Ovary (tissue), 9 donors: ENCODE measurements around the gene HPS1. TPM values are rescaled to one million over a fixed set of nuclear protein-coding genes. Genes with fewer than 3 reads are reported as not detected.
"Not testable (repeated sequence)": the region's sequence is repeated elsewhere in the genome, so short reads cannot be mapped to it uniquely, and the experiment has no call there.

Experiments used
- DNase-seq, 5 donors: peaks; one replicate each; pipeline ENCODE4 v3.0.0-alpha.2; 2019 to 2020
- H3K27ac ChIP-seq, 2 donors: fragments of 200-600 bp; one replicate each; pipeline versions ENCODE4 v1.5.1 to v1.8.0; 2019 to 2022
- H3K27me3 ChIP-seq: fragments of 200-600 bp; one replicate; pipeline ENCODE4 v1.8.0; 2022
- H3K36me3 ChIP-seq: fragments of 200-600 bp; sonication (generic); one replicate; pipeline ENCODE4 v1.5.1; 2019
- H3K4me1 ChIP-seq: one replicate; pipeline ENCODE4 v1.8.1; 2013; ENCODE audit warnings: mild to moderate bottlenecking, moderate library complexity; ENCODE audit not compliant: insufficient read depth
- H3K4me3 ChIP-seq: fragments of 200-600 bp; sonication (generic); one replicate; pipeline ENCODE4 v1.5.1; 2017
- H3K9me3 ChIP-seq, 2 donors: fragments of 200-600 bp in 1 of 2; sonication (generic) in 1 of 2; one replicate each; pipeline versions ENCODE4 v1.5.1 to v1.8.1; 2013 to 2019; ENCODE audit warnings: mild to moderate bottlenecking in 1 of 2, moderate library complexity in 1 of 2
- EP300 ChIP-seq: sonication (generic); formaldehyde crosslinking; IDR thresholded peaks from one replicate; pipeline ENCODE4 v1.6.1; 2017; ENCODE audit warnings: antibody characterized with exemption
- POLR2A ChIP-seq: fragments of 450-650 bp; IDR thresholded peaks from one replicate; pipeline ENCODE4 v1.6.1; 2017; ENCODE audit warnings: antibody characterized with exemption, mild to moderate bottlenecking, moderate library complexity
- WGBS, 3 donors: extraction: QIAGEN DNeasy Blood & Tissue Kit in 1 of 3; methylation state at CpG; one replicate each; pipeline versions ENCODE4 v1.1.5 to v1.1.7; 2013 to 2017; 5-methylcytosine and 5-hydroxymethylcytosine counted together
- intact Hi-C, 4 donors: fragments of 100-400 bp; cut with DNase I; formaldehyde crosslinking; loops; one replicate each; pipeline versions ENCODE4 v1.11.0 to v1.15.1; 2022 to 2023
- polyA plus RNA-seq, 2 donors: library from polyadenylated mRNA; stranded (reverse); fragments of 200-250 nt in 1 of 2; fragments of 350-450 nt in 1 of 2; fragmentation: Illumina TruSeq in 1 of 2; extraction: RNeasy Lipid Tissue Mini Kit (QIAGEN cat#74804) in 1 of 2; gene quantifications; one replicate each; pipeline ENCODE4 v1.2.3, GENCODE V29; 2013 to 2014
- total RNA-seq, 7 donors: library from RNA; depleted of rRNA in 2 of 7; stranded (reverse); fragments of >200 nt in 2 of 7; fragmentation: NEBNext Ultra II Directional in 3 of 7; extraction: Animal tissue kit (Norgen Biotek cat#: 25700) in 3 of 7; gene quantifications; one replicate each; pipeline versions ENCODE4 v1.1.0 to v1.2.4, GENCODE V29; 2016 to 2023
- TF ChIP-seq, protein P1 (sequence below), 3 donors: fragments of 450-650 bp in 2 of 3; fragments of 200-600 bp in 1 of 3; IDR thresholded peaks; one replicate each; pipeline versions ENCODE4 v1.5.1 to v1.8.0; 2016 to 2022; ENCODE audit warnings: antibody characterized with exemption in 3 of 3, mild to moderate bottlenecking in 1 of 3
- donor health status: DM: no; HTN: no; CAD: no; lungs with moderate emphysema.
- donor health status: DM: no; HTN: no; CAD: no.
- donor health status: Bipolar disorder and iron deficiency.
- donor health status: DM: yes; HTN: yes; CAD: no.
- donor health status: DM: no; HTN: no; CAD: no.
- donor health status: DM: yes; HTN: yes; CAD: no.

Gene HPS1
- total and polyA plus RNA-seq, 9 donors: 32.1 to 56.8 (median 38.3) TPM

DNA sequence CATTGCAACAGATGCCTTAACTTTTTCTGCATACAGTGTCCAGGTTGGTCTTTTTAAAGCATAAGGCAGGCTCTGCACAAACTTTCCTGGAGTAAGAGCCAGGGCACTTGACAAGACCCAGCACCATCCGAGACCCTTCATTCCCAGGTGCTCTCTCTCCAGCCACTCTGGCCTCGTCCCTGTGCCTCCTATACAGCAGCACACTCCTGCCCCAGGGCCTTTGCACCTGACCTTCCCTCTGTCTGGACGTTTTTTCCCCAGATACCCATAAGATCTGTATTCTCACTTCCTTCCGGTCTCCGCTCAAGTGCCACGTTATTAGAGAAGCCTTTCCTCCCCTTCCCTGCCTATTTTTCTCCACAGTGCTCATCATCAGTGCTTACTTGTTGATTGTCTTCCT lies 57.3 kb downstream of the HPS1 start:
- intact Hi-C loops: no loop called here
- 80 to 89% (median 86%) methylated on average over 6 of the region's 6 CpGs for WGBS, 3 donors
- DNase-seq: no peak

GRCh38 chr10:98388101-98388655 lies 58.6 kb downstream of the HPS1 start:
- WGBS, 3 donors: 90 to 93% (median 93%) methylated on average over 13 of the region's 13 CpGs
- peaks cover 2% of the 10 kb centered on the region for H3K4me1 ChIP-seq
- intact Hi-C loops: no loop called here
- no peak for DNase-seq
- no peaks in the 10 kb centered on the region for H3K27me3 ChIP-seq
- no peaks in the 10 kb centered on the region for H3K36me3 ChIP-seq
- no peak overlapping the region for H3K4me3 ChIP-seq
- H3K9me3 ChIP-seq: no peaks in the 10 kb centered on the region
- no peak for TF ChIP-seq POLR2A
- TF ChIP-seq, protein P1, sequence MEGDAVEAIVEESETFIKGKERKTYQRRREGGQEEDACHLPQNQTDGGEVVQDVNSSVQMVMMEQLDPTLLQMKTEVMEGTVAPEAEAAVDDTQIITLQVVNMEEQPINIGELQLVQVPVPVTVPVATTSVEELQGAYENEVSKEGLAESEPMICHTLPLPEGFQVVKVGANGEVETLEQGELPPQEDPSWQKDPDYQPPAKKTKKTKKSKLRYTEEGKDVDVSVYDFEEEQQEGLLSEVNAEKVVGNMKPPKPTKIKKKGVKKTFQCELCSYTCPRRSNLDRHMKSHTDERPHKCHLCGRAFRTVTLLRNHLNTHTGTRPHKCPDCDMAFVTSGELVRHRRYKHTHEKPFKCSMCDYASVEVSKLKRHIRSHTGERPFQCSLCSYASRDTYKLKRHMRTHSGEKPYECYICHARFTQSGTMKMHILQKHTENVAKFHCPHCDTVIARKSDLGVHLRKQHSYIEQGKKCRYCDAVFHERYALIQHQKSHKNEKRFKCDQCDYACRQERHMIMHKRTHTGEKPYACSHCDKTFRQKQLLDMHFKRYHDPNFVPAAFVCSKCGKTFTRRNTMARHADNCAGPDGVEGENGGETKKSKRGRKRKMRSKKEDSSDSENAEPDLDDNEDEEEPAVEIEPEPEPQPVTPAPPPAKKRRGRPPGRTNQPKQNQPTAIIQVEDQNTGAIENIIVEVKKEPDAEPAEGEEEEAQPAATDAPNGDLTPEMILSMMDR (IDR thresholded peaks at IDR 0.05): no peak
- no peak for TF ChIP-seq EP300
- H3K27ac ChIP-seq: no peak overlapping the region

More for the DNA sequence above, 57.3 kb downstream of the HPS1 start:
- Histone ChIP-seq H3K27me3 (no peaks in the 10 kb centered on the region), H3K4me3 (no peak overlapping the region), H3K27ac (no peak overlapping the region), H3K36me3 (no peaks in the 10 kb centered on the region), H3K9me3 (no peaks in the 10 kb centered on the region), H3K4me1 (peaks cover 2% of the 10 kb centered on the region)
- TF ChIP-seq POLR2A (no peak), EP300 (no peak)
- TF ChIP-seq, protein P1 (IDR thresholded peaks at IDR 0.05): no peak

- Histone ChIP-seq H3K4me1 (no peaks in the 10 kb centered on the region), H3K36me3 (no peaks in the 10 kb centered on the region), H3K9me3 (no peaks in the 10 kb centered on the region), H3K4me3 (no peak overlapping the region), H3K27me3 (no peaks in the 10 kb centered on the region), H3K27ac (no peak overlapping the region)
- WGBS, 3 donors: 94 to 99% (median 97%) methylated on average over 9 of the region's 9 CpGs
- TF ChIP-seq, protein P1 (IDR thresholded peaks at IDR 0.05): no peak
- TF ChIP-seq EP300 (no peak), POLR2A (no peak)
- intact Hi-C loops: no loop called here
- DNase-seq: no peak
These were observed 62.1 kb downstream of the HPS1 start for GRCh38 chr10:98384531-98385133.

- WGBS, 3 donors: 92 to 97% (median 95%) methylated on average over 6 of the region's 6 CpGs
- no peaks in the 10 kb centered on the region for H3K4me1 ChIP-seq
- TF ChIP-seq EP300 (no peak), POLR2A (no peak)
- TF ChIP-seq, protein P1 (IDR thresholded peaks at IDR 0.05): no peak
- no peaks in the 10 kb centered on the region for H3K36me3 ChIP-seq
- H3K27me3 ChIP-seq: no peaks in the 10 kb centered on the region
- intact Hi-C loops: no loop called here
- no peak overlapping the region for H3K27ac ChIP-seq
- H3K9me3 ChIP-seq: no peaks in the 10 kb centered on the region
- no peak overlapping the region for H3K4me3 ChIP-seq
- DNase-seq: no peak
These were observed 62.9 kb downstream of the HPS1 start for GRCh38 chr10:98383869-98384268.

- WGBS, 3 donors: 78 to 88% (median 82%) methylated on average over 7 of the region's 7 CpGs
- H3K27ac ChIP-seq, H3K36me3 ChIP-seq, H3K4me3 ChIP-seq, intact Hi-C loops, H3K4me1 ChIP-seq, H3K9me3 ChIP-seq, H3K27me3 ChIP-seq, DNase-seq: not testable (repeated sequence)
These were observed 63.5 kb downstream of the HPS1 start for GRCh38 chr10:98383134-98383667.
